ENCODE data around the gene ARHGAP15. TPM values are rescaled to one million over a fixed set of nuclear protein-coding genes. Genes with fewer than 3 reads are reported as not detected.
"Not testable (repeated sequence)": the region's sequence is repeated elsewhere in the genome, so short reads cannot be mapped to it uniquely, and the experiment has no call there.

Gene ARHGAP15
- total RNA-seq, 1 donor = 334 TPM

DNA sequence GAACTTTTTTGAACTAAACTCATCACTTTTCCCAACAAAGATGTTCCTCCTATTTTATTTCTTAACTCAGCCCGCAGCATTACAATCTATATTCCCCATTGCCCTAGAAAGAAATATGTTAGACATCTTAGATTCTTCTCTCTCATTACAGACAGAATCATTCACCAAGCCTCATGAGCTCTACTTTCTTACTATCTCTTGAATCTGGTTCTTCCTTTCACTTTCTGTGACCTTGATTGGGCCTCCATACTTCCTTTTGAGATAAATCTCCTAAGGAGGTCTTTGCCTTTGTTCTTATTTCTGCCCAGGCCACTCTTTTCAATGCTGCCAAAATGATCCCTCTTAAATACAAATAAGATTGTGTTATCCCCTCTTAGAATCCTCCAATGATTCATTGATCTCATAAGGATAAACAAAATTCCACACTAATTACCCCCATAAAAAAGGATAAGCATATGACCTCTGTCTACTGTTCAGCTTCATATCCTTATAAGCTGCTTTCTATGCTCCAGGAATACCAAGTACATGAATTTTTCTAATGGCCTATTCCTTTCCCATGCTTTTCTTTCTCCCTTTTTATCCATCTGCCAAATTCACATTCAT lies 400.0 kb downstream of the ARHGAP15 start:
- Histone ChIP-seq H3K9me3 (ENCODE audit: low read depth, low read length) (no peaks in the 10 kb centered on the region), H3K4me1 (ENCODE audit: insufficient read depth, low read length) (no peaks in the 10 kb centered on the region), H3K4me3 (ENCODE audit: low read length) (no peak overlapping the region), H3K27me3 (ENCODE audit: insufficient read depth, low read length) (no peaks in the 10 kb centered on the region)

GRCh38 chr2:143530758-143531157 lies 401.5 kb downstream of the ARHGAP15 start:
- Histone ChIP-seq H3K9me3 (ENCODE audit: low read depth, low read length) (no peaks in the 10 kb centered on the region), H3K4me3 (ENCODE audit: low read length) (no peak overlapping the region), H3K4me1 (ENCODE audit: insufficient read depth, low read length) (no peaks in the 10 kb centered on the region), H3K27me3 (ENCODE audit: insufficient read depth, low read length) (no peaks in the 10 kb centered on the region)

GRCh38 chr2:143532061-143532460 lies 402.8 kb downstream of the ARHGAP15 start:
- no peaks in the 10 kb centered on the region for H3K9me3 ChIP-seq (ENCODE audit: low read depth, low read length)
- H3K4me3 ChIP-seq (ENCODE audit: low read length) = no peak overlapping the region
- no peaks in the 10 kb centered on the region for H3K4me1 ChIP-seq (ENCODE audit: insufficient read depth, low read length)
- no peaks in the 10 kb centered on the region for H3K27me3 ChIP-seq (ENCODE audit: insufficient read depth, low read length)

DNA sequence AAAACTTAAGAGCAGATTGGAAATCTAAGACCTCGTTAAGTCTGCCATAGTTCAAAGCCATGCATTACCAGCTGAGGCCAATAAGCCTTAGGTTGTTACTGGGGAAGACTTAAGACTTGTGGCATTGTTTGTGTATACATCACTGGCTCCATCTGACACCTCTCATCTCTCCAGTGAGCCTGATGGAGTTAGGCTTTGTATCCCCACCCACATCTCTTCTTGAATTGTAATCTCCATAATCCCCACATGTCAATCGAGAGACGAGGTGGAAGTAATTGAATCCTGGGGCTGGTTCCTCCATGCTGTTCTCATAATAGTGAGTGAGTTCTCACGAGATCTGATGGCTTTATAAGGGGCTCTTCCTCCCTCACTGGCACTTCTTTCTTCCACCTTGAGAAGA lies 404.6 kb downstream of the ARHGAP15 start:
- H3K4me3 ChIP-seq (ENCODE audit: low read length) = no peak overlapping the region
- no peaks in the 10 kb centered on the region for H3K27me3 ChIP-seq (ENCODE audit: insufficient read depth, low read length)
- H3K9me3 ChIP-seq (ENCODE audit: low read depth, low read length) = no peaks in the 10 kb centered on the region
- no peaks in the 10 kb centered on the region for H3K4me1 ChIP-seq (ENCODE audit: insufficient read depth, low read length)

GRCh38 chr2:143535802-143536201 lies 406.6 kb downstream of the ARHGAP15 start:
- H3K4me3 ChIP-seq (ENCODE audit: low read length) = no peak overlapping the region
- H3K9me3 ChIP-seq (ENCODE audit: low read depth, low read length) = no peaks in the 10 kb centered on the region
- no peaks in the 10 kb centered on the region for H3K4me1 ChIP-seq (ENCODE audit: insufficient read depth, low read length)

GRCh38 chr2:143541899-143542298 lies 412.7 kb downstream of the ARHGAP15 start:
- H3K4me3 ChIP-seq (ENCODE audit: low read length); H3K9me3 ChIP-seq (ENCODE audit: low read depth, low read length); H3K4me1 ChIP-seq (ENCODE audit: insufficient read depth, low read length); H3K27me3 ChIP-seq (ENCODE audit: insufficient read depth, low read length): not testable (repeated sequence)

More at GRCh38 chr2:143535802-143536201, 406.6 kb downstream of the ARHGAP15 start:
- no peaks in the 10 kb centered on the region for H3K27me3 ChIP-seq (ENCODE audit: insufficient read depth, low read length)

GRCh38 chr2:143545059-143545948 lies 416.1 kb downstream of the ARHGAP15 start:
- Histone ChIP-seq H3K27me3 (ENCODE audit: insufficient read depth, low read length) (no peaks in the 10 kb centered on the region), H3K4me1 (ENCODE audit: insufficient read depth, low read length) (peaks cover 15% of the 10 kb centered on the region), H3K4me3 (ENCODE audit: low read length) (no peak overlapping the region), H3K9me3 (ENCODE audit: low read depth, low read length) (no peaks in the 10 kb centered on the region)

- no peaks in the 10 kb centered on the region for H3K9me3 ChIP-seq (ENCODE audit: low read depth, low read length)
- H3K4me3 ChIP-seq (ENCODE audit: low read length) = no peak overlapping the region
- H3K4me1 ChIP-seq (ENCODE audit: insufficient read depth, low read length) = peaks cover 17% of the 10 kb centered on the region
Observed at GRCh38 chr2:143545949-143546255, 416.7 kb downstream of the ARHGAP15 start.

DNA sequence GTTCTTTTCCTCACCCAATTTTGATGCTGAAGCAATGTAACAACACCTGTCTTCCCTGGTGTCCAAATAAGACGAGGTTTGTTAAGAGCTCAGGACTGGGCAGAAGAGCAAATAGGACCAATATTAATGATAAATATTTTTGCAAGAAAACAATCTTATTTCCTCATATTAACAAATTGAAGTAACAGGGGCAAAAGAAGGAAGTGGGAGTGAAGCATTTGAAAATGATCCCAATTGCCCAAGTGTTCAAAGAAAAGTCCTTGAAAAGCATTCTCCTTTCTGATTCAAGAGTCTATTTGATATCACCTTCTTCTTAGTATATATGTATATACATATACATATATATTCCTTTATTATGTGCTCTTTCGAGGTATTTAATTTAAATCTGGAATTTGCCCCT lies 418.8 kb downstream of the ARHGAP15 start:
- Histone ChIP-seq H3K4me3 (ENCODE audit: low read length) (no peak overlapping the region), H3K27me3 (ENCODE audit: insufficient read depth, low read length) (no peaks in the 10 kb centered on the region), H3K9me3 (ENCODE audit: low read depth, low read length) (no peaks in the 10 kb centered on the region), H3K4me1 (ENCODE audit: insufficient read depth, low read length) (peaks cover 17% of the 10 kb centered on the region)

More at GRCh38 chr2:143545949-143546255, 416.7 kb downstream of the ARHGAP15 start:
- H3K27me3 ChIP-seq (ENCODE audit: insufficient read depth, low read length) = no peaks in the 10 kb centered on the region

GRCh38 chr2:143550500-143550899 lies 421.3 kb downstream of the ARHGAP15 start:
- Histone ChIP-seq H3K4me3 (ENCODE audit: low read length) (no peak overlapping the region), H3K9me3 (ENCODE audit: low read depth, low read length) (no peaks in the 10 kb centered on the region), H3K4me1 (ENCODE audit: insufficient read depth, low read length) (peaks cover 17% of the 10 kb centered on the region), H3K27me3 (ENCODE audit: insufficient read depth, low read length) (no peaks in the 10 kb centered on the region)

DNA sequence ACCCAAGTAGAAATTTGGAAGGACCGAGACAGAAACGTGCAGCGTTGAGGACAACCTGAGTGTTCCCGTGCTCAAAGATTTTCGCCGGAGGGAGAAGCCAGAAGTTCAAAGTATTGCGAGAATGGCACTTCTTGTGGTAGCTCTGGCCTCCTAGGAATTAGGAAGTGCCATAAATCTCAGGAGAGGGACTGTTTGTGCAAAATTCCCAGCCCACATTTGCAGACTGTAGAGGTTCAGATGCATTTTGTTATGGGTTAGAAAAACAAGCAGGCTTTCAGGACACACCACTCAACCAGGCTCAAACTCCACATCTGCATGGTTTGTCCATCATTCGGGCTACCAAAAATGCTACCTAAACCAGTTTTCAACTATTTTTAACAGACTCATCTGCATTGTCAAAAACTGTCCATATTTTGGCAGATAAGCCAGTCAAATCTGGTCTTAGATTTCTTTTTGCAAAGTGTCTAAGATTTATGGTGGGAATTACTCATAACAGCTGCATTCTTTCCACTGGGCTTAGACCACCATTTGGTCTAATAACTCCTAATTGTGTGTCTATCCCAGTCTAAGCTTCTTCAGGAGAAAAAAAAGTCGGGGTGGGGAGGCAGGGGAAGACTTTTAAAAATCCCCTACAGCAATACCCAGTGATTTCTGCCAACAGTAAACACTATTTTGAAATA lies 422.9 kb downstream of the ARHGAP15 start:
- H3K4me1 ChIP-seq (ENCODE audit: insufficient read depth, low read length) = peaks cover 17% of the 10 kb centered on the region
- H3K4me3 ChIP-seq (ENCODE audit: low read length) = no peak overlapping the region
- no peaks in the 10 kb centered on the region for H3K27me3 ChIP-seq (ENCODE audit: insufficient read depth, low read length)
- H3K9me3 ChIP-seq (ENCODE audit: low read depth, low read length) = no peaks in the 10 kb centered on the region

GRCh38 chr2:143553261-143553660 lies 424.0 kb downstream of the ARHGAP15 start:
- Histone ChIP-seq H3K4me3 (ENCODE audit: low read length) (no peak overlapping the region), H3K9me3 (ENCODE audit: low read depth, low read length) (no peaks in the 10 kb centered on the region), H3K4me1 (ENCODE audit: insufficient read depth, low read length) (peaks cover 12% of the 10 kb centered on the region), H3K27me3 (ENCODE audit: insufficient read depth, low read length) (no peaks in the 10 kb centered on the region)

GRCh38 chr2:143558665-143559064 lies 429.4 kb downstream of the ARHGAP15 start:
- Histone ChIP-seq H3K4me1 (ENCODE audit: insufficient read depth, low read length) (no peaks in the 10 kb centered on the region), H3K4me3 (ENCODE audit: low read length) (no peak overlapping the region), H3K9me3 (ENCODE audit: low read depth, low read length) (no peaks in the 10 kb centered on the region), H3K27me3 (ENCODE audit: insufficient read depth, low read length) (no peaks in the 10 kb centered on the region)

DNA sequence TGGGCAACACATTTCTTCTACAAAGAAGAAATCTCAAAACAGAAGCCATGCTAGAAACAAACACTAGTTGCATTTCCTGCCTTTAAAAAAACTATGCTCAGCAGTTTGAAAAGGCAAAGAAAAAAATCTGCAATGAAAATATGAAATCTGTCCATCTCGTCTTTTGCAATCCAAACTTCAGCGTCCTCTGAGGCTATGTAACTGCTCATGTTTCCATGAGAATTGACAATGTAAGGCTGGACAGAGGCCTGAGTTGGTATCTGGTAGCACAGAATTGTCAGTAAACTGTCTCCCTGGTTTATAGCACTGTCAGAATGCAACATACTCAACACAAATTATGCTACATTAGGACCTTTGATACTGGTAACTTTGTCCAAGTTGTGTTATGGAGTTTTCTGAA lies 429.9 kb downstream of the ARHGAP15 start:
- Histone ChIP-seq H3K9me3 (ENCODE audit: low read depth, low read length) (no peaks in the 10 kb centered on the region), H3K4me3 (ENCODE audit: low read length) (no peak overlapping the region), H3K4me1 (ENCODE audit: insufficient read depth, low read length) (no peaks in the 10 kb centered on the region), H3K27me3 (ENCODE audit: insufficient read depth, low read length) (no peaks in the 10 kb centered on the region)

DNA sequence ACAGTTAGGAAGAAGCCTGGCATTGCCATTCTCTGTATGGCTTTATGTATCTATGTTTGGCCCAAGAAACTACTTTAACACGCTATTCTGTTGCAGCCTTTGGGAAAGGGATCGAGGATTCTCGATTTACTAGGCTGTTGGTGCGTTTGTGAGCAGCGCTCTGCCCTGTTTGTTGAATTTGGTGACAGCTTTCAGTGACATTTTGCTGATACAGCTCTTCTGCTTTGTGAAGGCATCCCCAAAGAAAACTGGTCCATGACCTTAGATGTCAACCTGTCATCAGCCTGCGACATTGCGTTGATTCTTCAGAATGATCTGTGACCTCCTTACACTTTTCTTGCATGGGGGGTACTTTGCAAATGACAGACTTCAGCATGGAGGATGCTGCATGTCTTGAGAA lies 431.5 kb downstream of the ARHGAP15 start:
- no peaks in the 10 kb centered on the region for H3K27me3 ChIP-seq (ENCODE audit: insufficient read depth, low read length)
- H3K9me3 ChIP-seq (ENCODE audit: low read depth, low read length) = no peaks in the 10 kb centered on the region
- no peak overlapping the region for H3K4me3 ChIP-seq (ENCODE audit: low read length)
- no peaks in the 10 kb centered on the region for H3K4me1 ChIP-seq (ENCODE audit: insufficient read depth, low read length)
